ENCODE results near the gene ASTN1.

ASTN1 gene

GRCh38 chr1:177164380-177165068, at the start of gene ASTN1:
TSS of gene ASTN1 (minus strand) at chr1:177164712. CDS start at chr1:177164676, 36 bp downstream.
- no peak within 1 kb of the TSS for H3K4me2 ChIP-seq (ENCODE audit: low read depth, low read length, poor library complexity, severe bottlenecking)
- no peaks in the 10 kb centered on the region for H3K4me1 ChIP-seq (ENCODE audit: insufficient read depth, low read length, poor library complexity, severe bottlenecking)
- no peaks in the 10 kb centered on the region for H3K9me2 ChIP-seq (replicated peaks; ENCODE audit: low read depth, low read length)
- no peaks in the 10 kb centered on the region for H3K27me3 ChIP-seq (ENCODE audit: insufficient read depth, low read length, poor library complexity, severe bottlenecking)
- H3K36me3 ChIP-seq (ENCODE audit: insufficient read depth, low read length) = no peaks in the 10 kb centered on the region
- TF ChIP-seq CTCF (conservative IDR thresholded peaks at IDR 0.05; ENCODE audit: low read length) = no peak
- no peak for TF ChIP-seq EZH2phosphoT487 (IDR thresholded peaks at IDR 0.05; ENCODE audit: borderline replicate concordance)
- H2AFZ ChIP-seq (ENCODE audit: low read length) = no peak within 1 kb of the TSS
- H3K79me2 ChIP-seq (ENCODE audit: insufficient read depth, low read length) = no peaks in the 10 kb centered on the region
- no peaks in the 10 kb centered on the region for H3F3A ChIP-seq (ENCODE audit: low read depth)
- H3K4me3 ChIP-seq (ENCODE audit: low read length, poor library complexity, severe bottlenecking) = no peak within 1 kb of the TSS
- H3K9ac ChIP-seq (ENCODE audit: low read depth, low read length, poor library complexity, severe bottlenecking) = no peak within 1 kb of the TSS
- H3K9me3 ChIP-seq (ENCODE audit: insufficient read depth, low read depth, low read length) = no peaks in the 10 kb centered on the region
- no peaks in the 10 kb centered on the region for H4K20me1 ChIP-seq (ENCODE audit: insufficient read depth, low read length, poor library complexity, severe bottlenecking)

- H3K4me1 ChIP-seq (ENCODE audit: insufficient read depth, low read length, poor library complexity, severe bottlenecking) = peaks cover 30% of the 10 kb centered on the region
- no peak overlapping the region for H3K9ac ChIP-seq (ENCODE audit: low read depth, low read length, poor library complexity, severe bottlenecking)
- no peak overlapping the region for H3K4me2 ChIP-seq (ENCODE audit: low read depth, low read length, poor library complexity, severe bottlenecking)
- H4K20me1 ChIP-seq (ENCODE audit: insufficient read depth, low read length, poor library complexity, severe bottlenecking) = no peaks in the 10 kb centered on the region
- H3F3A ChIP-seq (ENCODE audit: low read depth) = peaks cover 6% of the 10 kb centered on the region
- no peaks in the 10 kb centered on the region for H3K79me2 ChIP-seq (ENCODE audit: insufficient read depth, low read length)
- H3K9me2 ChIP-seq (replicated peaks; ENCODE audit: low read depth, low read length) = no peaks in the 10 kb centered on the region
- H2AFZ ChIP-seq (ENCODE audit: low read length) = no peak overlapping the region
- H3K4me3 ChIP-seq (ENCODE audit: low read length, poor library complexity, severe bottlenecking) = no peak overlapping the region
- H3K9me3 ChIP-seq (ENCODE audit: insufficient read depth, low read depth, low read length) = no peaks in the 10 kb centered on the region
- no peaks in the 10 kb centered on the region for H3K36me3 ChIP-seq (ENCODE audit: insufficient read depth, low read length)
- TF ChIP-seq EZH2phosphoT487 (IDR thresholded peaks at IDR 0.05; ENCODE audit: borderline replicate concordance) (no peak), CTCF (conservative IDR thresholded peaks at IDR 0.05; ENCODE audit: low read length) (no peak)
- H3K27me3 ChIP-seq (ENCODE audit: insufficient read depth, low read length, poor library complexity, severe bottlenecking) = no peaks in the 10 kb centered on the region
Measured at GRCh38 chr1:177211231-177211630, 46.7 kb upstream of the ASTN1 start.

GRCh38 chr1:177210071-177210470, 45.6 kb upstream of the ASTN1 start:
- H3K9me2 ChIP-seq (replicated peaks; ENCODE audit: low read depth, low read length) = no peaks in the 10 kb centered on the region
- no peaks in the 10 kb centered on the region for H3K9me3 ChIP-seq (ENCODE audit: insufficient read depth, low read depth, low read length)
- TF ChIP-seq CTCF (conservative IDR thresholded peaks at IDR 0.05; ENCODE audit: low read length) = no peak
- TF ChIP-seq EZH2phosphoT487 (IDR thresholded peaks at IDR 0.05; ENCODE audit: borderline replicate concordance) = no peak
- H3K4me1 ChIP-seq (ENCODE audit: insufficient read depth, low read length, poor library complexity, severe bottlenecking) = peaks cover 38% of the 10 kb centered on the region
- peaks cover 7% of the 10 kb centered on the region for H3F3A ChIP-seq (ENCODE audit: low read depth)
- H3K4me3 ChIP-seq (ENCODE audit: low read length, poor library complexity, severe bottlenecking) = no peak overlapping the region
- H3K4me2 ChIP-seq (ENCODE audit: low read depth, low read length, poor library complexity, severe bottlenecking) = no peak overlapping the region
- H2AFZ ChIP-seq (ENCODE audit: low read length) = no peak overlapping the region
- H3K36me3 ChIP-seq (ENCODE audit: insufficient read depth, low read length) = no peaks in the 10 kb centered on the region
- H3K27me3 ChIP-seq (ENCODE audit: insufficient read depth, low read length, poor library complexity, severe bottlenecking) = no peaks in the 10 kb centered on the region
- H4K20me1 ChIP-seq (ENCODE audit: insufficient read depth, low read length, poor library complexity, severe bottlenecking) = no peaks in the 10 kb centered on the region
- H3K9ac ChIP-seq (ENCODE audit: low read depth, low read length, poor library complexity, severe bottlenecking) = no peak overlapping the region
- H3K79me2 ChIP-seq (ENCODE audit: insufficient read depth, low read length) = no peaks in the 10 kb centered on the region

Measured in Loucy (cell line).